HG02981 (cell line): ENCODE data around the gene DHX16.
"Not testable (repeated sequence)": the region's sequence is repeated elsewhere in the genome, so short reads cannot be mapped to it uniquely, and the experiment has no call there.

Experiments used
- ATAC-seq: cut with Tn5 transposase; IDR thresholded peaks from one replicate; pipeline ENCODE4 v1.9.1; 2021; ENCODE audit warnings: mild to moderate bottlenecking, moderate library complexity; ENCODE audit not compliant: unreplicated experiment

The DHX16 gene

GRCh38 chr6:30679765-30680535 is 7.1 kb upstream of the DHX16 start:
- no peak for ATAC-seq

DNA sequence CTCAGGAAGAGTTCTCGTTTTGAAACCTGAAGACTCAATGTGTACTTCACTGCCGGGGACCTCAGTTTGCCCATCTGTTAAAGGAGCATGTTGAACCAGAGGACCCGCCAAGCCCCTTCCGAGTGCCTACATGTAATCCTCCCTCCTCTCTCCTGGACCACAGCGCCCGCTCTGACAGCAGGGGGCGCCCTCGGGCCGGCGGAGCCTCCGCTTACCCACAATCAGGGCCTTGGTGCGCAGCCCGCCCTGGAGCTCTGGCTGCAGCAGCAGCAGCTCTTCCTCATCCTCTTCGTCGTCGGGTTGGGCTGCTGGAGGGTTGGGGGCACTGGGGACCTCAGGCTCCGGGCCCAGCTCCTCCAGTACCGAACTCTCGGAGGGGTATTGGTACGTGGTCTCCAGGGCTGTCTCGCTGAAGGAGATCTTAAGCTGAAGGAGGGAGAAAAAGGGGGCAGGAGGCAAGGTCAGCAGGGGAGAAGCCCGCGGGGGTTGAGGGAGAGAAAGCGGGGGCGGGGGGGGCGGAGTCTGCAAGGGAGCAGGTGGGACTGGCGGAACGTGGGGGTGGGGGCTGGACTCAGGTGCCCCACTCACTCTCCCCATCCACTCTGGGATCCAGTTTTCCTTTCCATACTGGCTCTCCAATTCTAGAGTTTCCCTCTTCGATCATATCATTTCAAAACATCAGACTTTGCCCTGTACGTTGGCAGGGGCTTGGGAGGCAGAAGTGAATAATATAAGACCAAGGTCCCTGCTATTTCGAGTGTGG is 6.3 kb upstream of the DHX16 start:
- no peak for ATAC-seq

- ATAC-seq, result no peak
Observed at GRCh38 chr6:30676660-30677285, 4.0 kb upstream of the DHX16 start.

DNA sequence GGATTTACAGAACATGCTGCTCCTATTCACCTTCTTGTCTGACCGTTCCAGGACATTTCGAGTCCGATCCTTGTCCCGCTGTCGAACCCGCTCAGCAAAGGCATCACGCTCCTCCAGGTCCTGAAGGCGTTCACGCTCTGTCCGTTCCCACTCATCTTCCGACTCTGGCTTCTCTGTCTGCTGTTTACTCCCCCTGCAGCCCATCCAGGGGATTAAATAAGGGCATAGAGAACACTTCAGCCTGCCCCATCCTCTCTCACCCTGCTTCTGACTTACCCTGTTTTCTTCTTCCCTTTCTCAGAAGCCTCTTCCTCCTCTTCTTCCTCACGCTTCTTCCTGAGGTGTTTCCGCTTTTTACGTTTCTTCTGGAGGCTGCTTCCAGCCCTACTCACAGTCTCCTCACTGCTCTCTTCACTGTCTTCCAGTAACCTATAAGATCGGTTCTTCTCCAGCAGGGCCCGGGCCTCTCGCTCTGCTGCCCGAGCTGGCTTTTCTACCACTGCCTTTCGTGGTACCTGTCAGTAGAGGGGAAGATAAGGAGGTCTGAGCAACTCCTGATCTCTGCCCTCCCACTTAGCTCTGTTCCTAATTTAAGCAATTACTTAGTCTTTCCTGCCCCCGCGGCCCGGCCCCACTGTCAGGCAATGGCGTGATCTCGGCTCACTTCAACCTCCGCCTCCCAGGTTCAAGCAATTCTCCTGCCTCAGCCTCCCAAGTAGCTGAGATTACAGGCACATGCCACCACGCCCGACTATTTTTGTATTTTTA is 1.9 kb downstream of the DHX16 start:
- ATAC-seq, result no peak

DNA sequence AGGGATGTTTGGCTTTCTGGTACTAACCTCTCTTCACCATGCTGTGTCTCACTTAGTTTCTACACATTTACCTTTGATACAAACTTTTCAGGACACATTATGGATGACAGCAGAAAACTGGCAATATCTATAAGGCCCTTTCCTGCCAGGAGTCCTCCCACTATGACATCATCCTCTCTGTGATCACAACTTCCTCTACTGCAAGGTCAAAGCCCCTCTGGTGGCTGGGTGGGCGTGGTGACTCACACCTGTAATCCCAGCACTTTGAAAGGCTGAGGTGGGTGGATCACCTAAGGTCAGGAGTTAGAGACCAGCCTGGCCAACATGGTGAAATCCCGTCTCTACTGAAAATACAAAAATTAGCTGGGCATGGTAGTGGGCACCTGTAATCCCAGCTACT is 6.5 kb downstream of the DHX16 start:
- not testable (repeated sequence) for ATAC-seq

DNA sequence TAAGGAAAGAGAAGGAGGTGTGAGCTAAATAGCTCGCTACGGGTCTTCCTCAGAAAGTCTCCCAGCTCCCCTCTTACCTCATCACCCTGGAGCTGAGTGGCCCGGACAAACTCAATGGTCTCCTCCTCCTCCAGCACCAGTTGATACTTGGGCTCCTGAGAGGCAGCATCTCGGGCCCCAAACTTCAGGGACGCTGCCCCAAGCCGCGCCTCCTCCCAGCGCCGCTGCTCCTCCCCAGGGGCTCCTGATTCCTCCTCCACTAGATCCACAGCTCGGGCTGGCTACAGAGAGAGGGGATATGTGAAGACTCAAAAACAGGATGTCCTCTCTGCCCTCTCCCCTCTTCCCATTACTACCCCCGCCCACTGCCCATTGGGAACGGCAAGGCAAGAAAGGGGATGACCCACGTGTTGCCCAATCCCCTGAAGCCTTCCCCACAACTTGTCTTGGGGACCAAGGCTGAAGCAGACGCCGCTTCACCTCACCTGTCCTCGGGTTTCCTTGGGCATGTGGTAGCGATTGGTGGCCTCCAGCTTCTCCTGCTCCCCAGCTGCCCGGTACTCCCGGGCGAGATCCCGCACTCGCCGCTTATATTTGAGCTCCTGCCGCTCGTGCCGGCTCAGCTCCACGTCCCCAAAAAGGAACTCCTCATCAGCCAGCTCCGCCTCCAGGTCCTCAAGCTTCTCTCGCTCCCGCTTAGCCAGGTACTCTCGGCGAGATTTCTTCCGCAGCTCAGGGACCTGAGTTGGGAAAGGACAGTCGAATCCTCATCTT is 7.6 kb downstream of the DHX16 start:
- ATAC-seq, result no peak

GRCh38 chr6:30657922-30658321 is 14.9 kb downstream of the DHX16 start:
- ATAC-seq, result not testable (repeated sequence)

DNA sequence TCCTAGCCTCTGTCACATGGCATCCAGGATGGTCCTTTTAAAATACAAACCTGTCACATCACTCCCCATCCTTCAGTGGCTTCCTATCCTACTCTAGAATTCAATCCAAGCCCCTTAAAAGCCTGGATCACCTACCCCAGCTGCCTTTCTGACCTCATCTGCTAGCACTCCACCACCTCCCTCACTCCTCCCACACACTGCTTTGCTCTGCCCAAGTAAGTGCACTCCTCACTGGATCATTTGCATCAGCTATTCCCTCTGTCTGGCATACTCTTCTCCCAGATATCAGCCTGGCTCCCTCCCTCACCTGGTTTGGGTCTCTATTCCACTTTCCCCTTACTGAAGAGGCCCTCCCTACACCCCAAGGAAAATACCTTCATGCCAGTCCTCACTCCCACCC is 15.4 kb downstream of the DHX16 start:
- ATAC-seq, result no peak

DNA sequence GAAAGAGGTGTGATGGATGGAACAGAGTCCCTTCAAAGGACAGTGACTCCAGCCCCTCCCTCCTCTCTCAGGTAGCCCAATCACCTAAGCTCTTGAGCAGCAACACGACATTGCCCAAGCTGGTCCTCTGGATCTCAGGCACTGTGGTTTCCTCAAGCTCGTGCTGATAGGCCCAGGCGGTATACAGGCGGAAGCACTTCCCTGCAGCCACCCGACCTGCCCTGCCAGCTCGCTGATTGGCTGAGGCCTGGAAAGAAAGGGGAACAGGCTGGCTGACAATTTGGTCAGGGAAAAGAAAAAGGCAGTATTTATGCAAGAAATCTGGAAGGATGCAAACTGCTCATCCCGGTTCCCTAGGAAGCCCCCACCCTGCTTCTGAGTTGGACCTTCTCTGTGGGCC is 16.3 kb downstream of the DHX16 start:
- ATAC-seq, result no peak

- ATAC-seq, result no peak
Observed at GRCh38 chr6:30655743-30656094, 17.1 kb downstream of the DHX16 start.

DNA sequence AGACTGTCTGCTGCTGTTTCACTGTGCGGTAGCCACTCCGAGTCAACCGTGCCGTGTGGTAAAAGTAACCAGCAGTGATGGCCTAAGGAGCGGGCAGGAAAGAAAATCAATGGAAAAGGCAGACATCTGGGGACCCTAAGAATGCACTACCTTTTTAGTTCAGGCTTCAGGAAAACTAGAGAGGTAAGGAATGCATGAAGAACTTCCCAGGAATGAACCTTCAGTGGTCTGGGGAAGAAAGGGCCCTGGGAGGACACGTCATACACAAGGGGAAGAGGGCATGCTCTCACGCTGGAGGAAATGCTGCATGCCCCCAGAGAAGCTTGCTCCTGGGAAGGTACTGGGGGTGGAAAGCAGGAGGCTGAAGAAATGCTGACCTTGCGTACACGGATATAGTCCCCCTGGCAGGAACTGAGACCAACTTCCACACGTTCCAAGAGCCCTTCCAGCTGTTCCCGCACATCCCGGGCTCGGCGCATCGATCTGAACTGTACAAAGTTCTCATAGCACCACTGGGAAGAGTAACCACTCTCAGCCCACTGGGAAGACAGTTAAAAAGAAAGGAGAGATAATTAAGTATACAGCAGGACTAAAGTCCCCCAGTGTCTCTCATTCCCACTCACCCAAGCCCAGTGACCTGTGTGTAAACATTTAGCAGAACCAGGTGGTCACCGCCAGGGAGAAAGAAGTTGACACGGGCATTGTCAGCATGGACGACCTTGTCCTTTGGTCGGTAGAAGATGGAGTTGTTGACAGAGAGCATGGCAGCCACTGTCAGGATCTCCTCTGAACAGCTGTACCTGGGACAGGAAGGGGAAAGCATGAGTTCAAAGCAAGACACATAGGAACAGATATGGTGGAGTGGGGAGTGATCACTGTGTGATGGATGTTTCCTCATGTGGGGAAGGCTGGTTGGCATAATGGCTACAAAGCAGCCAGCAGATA is 17.7 kb downstream of the DHX16 start:
- ATAC-seq, result no peak

DNA sequence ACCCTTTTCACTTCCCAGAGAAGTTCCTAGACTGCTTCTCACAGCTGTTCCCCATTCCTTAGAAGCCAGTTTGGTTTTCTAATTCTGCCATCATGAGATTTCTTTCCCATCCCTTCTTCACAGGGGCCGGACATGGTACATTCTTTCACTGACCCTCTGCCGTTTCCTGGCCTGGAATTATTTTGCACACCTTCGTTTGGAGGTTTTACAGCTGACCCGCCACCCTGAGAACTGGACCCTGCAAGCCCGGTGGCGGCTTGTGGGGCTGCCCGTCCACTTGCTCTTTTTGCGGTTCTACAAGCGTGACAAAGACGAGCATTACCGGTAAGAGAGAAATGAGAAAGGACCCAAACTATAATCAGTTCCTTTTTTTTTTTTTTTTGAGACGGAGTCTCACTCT is 21.7 kb downstream of the DHX16 start:
- no peak for ATAC-seq

GRCh38 chr6:30647242-30648116 is 25.3 kb downstream of the DHX16 start:
- peak; percentile 65 for ATAC-seq

GRCh38 chr6:30646450-30647241 is 26.2 kb downstream of the DHX16 start, which contains the start of gene C6orf136:
TSS of gene C6orf136 (plus strand) at chr6:30647133. CDS start at chr6:30647232, 99 bp downstream.
- peak; percentile 57 for ATAC-seq

DNA sequence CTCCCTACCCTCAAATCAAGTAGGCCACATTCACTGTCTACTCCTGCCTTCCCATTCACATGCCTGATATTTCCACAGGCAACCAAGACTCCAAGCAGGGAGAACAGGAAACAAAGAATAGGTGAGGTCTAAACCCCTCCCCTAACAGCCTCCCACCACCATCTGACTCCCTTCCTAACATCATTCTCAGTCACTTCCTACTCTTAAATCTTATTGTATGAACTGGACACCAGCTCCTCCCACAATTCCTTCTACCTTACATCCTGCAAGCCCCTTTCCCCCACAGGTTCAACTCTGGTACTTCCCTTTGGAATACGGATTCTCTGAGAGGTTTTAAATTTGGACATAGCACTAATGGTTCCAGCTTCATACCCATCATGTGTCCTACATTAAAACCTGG is 26.8 kb downstream of the DHX16 start:
- no peak for ATAC-seq

GRCh38 chr6:30644769-30645168 is 28.0 kb downstream of the DHX16 start:
- no peak for ATAC-seq

DNA sequence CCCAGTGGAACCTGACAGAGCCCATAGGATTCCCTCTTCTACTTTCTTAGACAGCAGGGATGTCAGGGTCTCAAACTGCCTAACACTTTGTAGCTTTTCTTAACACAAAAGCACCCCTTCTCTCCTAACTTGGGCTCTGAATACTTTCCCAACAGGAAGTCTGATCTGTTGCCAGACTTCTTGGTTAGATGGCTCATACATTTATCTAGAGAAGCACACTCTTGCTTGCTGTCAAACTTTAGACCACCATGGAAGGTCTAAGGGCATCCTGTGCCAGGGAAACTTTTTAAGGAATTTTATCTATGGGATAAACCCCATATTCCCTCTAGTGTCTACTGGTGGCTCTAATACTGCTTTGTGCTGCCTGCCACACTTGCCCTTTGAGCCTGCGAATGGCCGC is 29.1 kb downstream of the DHX16 start:
- ATAC-seq, result no peak

- ATAC-seq, result no peak
Observed at GRCh38 chr6:30641048-30641447, 31.8 kb downstream of the DHX16 start.
